ENCODE measurements around the gene APCDD1L.
"Not testable (repeated sequence)": the region's sequence is repeated elsewhere in the genome, so short reads cannot be mapped to it uniquely, and the experiment has no call there.

The APCDD1L gene

GRCh38 chr20:58545565-58546415 lies 30.6 kb upstream of the APCDD1L start:
- no peak for DNase-seq (ENCODE audit: low read depth, low spot score)

GRCh38 chr20:58544891-58545290 lies 29.7 kb upstream of the APCDD1L start:
- no peak for DNase-seq (ENCODE audit: low read depth, low spot score)

- no peak for DNase-seq (ENCODE audit: low read depth, low spot score)
Measured at GRCh38 chr20:58544286-58544685, 29.1 kb upstream of the APCDD1L start.

GRCh38 chr20:58543274-58543673 lies 28.1 kb upstream of the APCDD1L start:
- no peak for DNase-seq (ENCODE audit: low read depth, low spot score)

GRCh38 chr20:58542411-58543095 lies 27.4 kb upstream of the APCDD1L start:
- DNase-seq (ENCODE audit: low read depth, low spot score) = no peak

- not testable (repeated sequence) for DNase-seq (ENCODE audit: low read depth, low spot score)
Measured at GRCh38 chr20:58542034-58542410, 26.8 kb upstream of the APCDD1L start.

- DNase-seq (ENCODE audit: low read depth, low spot score) = no peak
Measured at GRCh38 chr20:58538752-58539151, 23.6 kb upstream of the APCDD1L start.

GRCh38 chr20:58537831-58538230 lies 22.6 kb upstream of the APCDD1L start:
- DNase-seq (ENCODE audit: low read depth, low spot score) = no peak

- no peak for DNase-seq (ENCODE audit: low read depth, low spot score)
Measured at GRCh38 chr20:58536289-58536688, 21.1 kb upstream of the APCDD1L start.

DNA sequence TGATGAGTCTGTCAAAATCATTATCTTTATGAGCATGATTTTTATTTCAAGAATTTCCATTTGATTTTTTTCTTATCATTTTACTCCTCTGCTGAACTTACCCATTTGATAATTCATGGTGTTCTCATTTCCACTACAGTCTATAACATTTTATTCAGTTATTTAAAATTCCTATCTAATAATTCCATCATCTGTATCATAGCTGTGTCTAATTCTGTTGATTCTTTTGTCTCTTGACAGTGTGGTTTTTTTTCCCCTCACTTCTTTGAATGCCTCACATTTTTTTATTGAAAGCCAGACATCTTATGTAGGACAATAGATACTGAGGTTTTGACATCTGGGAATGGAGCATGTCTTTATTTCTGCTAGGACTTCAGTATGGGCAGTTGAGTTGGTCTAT lies 16.5 kb upstream of the APCDD1L start:
- no peak for DNase-seq (ENCODE audit: low read depth, low spot score)

DNA sequence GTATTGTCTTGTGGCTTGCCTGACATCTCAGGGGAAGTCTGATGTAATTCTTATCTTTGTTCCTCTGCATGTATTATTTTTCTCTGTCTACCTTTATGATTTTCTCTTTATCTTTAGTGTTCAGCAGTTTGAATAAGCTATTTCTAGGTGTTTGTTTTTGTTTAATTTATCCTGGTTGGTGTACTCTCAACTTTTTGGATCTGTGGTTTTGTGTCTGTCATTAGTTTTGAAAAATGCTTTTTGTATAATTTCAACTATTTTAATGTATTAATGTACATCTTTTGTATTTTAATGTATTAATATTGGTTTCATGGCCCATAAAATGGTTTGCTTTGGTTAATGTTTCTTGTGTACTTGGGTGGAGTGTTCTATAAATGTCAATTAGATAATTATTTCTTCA lies 15.9 kb upstream of the APCDD1L start:
- no peak for DNase-seq (ENCODE audit: low read depth, low spot score)

GRCh38 chr20:58528412-58528811 lies 13.2 kb upstream of the APCDD1L start:
- DNase-seq (ENCODE audit: low read depth, low spot score) = no peak

GRCh38 chr20:58526411-58526810 lies 11.2 kb upstream of the APCDD1L start:
- DNase-seq (ENCODE audit: low read depth, low spot score) = no peak

DNA sequence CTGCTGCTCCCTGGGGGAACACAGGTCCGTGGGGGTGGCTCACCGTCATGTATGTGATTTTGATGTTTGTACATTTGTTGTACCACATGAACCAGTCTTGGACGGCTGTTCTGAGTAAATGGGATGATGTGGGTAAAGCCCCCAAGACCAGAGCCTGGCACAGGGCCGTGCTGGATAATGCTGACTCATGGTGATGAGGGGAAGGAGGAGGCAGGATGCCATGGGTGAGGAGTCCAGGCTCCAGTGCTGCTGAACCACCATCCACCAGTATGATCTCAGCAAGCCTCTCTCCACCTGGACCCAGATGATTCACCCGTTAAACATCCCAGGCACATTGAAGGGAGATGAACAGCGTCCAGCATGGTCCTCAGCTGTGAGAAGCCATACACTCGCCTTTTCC lies 9.6 kb upstream of the APCDD1L start:
- no peak for DNase-seq (ENCODE audit: low read depth, low spot score)

DNA sequence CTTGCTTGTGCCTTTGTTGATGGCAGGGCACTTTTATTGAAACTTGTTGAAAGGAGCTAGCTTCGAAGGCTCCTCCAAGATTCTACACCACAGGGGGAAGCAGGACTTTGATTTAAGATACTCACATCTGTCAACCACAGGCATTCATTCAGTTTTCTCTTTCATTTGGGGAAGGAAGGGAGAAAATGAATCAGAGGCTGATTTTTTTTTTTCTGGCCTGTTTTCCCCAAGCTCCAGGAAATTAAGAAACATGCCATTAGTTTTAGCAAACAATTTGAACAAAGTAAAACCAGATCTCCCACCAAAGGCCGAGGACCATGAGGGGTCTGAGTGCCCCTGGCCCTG lies 8.7 kb upstream of the APCDD1L start:
- DNase-seq (ENCODE audit: low read depth, low spot score) = no peak

GRCh38 chr20:58523072-58523970 lies 8.1 kb upstream of the APCDD1L start:
- DNase-seq (ENCODE audit: low read depth, low spot score) = no peak

DNA sequence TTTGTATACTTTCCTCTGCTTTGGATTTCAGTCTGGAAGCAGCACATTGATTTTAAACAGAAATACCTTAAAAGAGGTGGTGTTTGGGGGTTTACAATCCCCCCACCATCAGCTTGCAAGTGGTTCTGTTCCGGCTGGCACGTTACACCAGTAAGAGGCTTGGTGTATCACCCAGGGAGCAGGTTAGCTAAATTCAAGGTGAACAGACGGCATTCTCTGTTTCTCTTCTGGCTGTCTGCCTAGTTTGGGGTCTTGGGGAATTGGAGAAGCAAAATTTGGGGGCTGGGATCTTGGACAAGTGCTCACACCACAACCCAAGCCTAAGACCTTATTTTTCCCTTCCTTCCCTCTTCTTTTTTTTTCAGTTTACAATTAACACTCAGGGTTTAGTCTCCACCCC lies 7.5 kb upstream of the APCDD1L start:
- no peak for DNase-seq (ENCODE audit: low read depth, low spot score)

DNA sequence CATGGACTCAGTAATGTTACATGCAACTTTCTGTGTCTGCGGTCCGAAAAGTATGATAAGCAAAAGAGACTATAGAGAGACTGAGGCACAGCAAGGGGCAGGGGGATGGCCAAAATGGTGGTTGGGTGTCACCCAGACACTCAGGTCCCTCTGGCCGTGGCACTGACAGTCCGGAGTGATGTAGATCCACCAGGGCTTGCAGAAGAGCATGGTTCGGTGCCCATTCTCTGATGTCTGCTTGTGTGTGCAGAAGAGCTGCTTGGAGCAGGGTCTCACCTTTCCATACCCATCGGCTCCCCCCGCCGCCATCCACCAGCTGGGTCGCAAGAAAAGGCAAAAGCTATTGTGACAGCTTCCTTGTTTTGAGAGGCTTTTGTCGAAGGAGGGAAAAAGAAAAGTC lies 6.6 kb upstream of the APCDD1L start:
- no peak for DNase-seq (ENCODE audit: low read depth, low spot score)

- DNase-seq (ENCODE audit: low read depth, low spot score) = no peak
Measured at GRCh38 chr20:58519940-58520712, 4.9 kb upstream of the APCDD1L start.

DNA sequence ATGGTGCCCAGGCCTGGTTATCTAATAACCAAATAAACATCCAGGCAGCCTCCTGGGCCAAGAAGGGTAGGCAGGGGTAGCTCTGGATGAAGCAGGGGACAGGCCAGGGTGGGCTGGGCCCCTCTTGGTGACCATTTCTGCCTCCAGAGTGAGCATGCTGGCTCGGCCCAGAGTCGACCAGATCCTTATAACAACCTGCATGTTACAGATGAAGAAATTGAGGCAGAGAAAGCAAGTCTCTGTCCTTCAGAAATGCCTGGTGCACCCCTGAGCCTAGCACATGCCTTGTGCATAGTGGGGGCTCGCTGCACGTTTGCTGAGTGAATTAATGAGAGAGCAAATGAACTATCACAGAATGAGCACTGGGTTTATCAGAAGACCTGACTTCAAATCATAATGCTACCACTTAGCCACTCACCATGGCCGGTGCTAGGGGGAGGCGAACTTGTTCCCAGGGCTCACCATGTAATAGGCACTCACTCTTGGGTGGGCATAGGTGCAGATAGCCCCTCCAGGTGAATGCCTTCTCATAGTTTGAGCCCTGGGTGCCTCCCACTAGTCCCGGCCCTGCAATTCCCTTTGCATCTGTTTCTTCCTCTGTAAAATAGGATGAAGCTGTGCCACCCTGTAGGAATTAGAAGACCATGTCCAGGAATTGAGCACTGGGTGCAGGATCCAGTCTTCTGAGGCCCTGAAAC lies 3.8 kb upstream of the APCDD1L start:
- no peak for DNase-seq (ENCODE audit: low read depth, low spot score)

DNA sequence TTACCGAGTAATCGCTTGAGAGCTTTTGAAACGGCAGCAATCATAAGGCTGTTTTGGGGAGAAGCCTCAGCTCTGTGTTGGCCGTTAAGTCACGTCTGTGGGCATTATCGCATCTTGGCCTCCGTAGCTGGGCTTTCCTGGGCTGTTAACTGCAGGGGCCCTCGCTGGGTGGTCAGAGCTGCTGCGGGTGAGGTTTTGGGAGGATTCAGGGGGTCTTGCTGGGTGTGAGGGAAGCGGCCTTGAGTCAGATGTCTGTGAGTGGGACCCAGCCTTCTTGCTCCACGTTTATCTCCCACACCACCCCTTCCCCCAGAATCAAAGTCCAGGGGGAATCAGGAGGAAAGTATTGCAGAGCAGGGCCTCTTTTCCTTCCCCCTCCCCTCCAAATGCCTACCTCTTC lies 3.2 kb upstream of the APCDD1L start:
- DNase-seq (ENCODE audit: low read depth, low spot score) = no peak

All from smooth muscle cell of the brain vasculature (primary cell).